Measurements from ENCODE around the gene BTBD9. TPM values are rescaled to one million over a fixed set of nuclear protein-coding genes. Genes with fewer than 3 reads are reported as not detected.

BTBD9 gene
- total and polyA plus RNA-seq, 9 of the 15 experiments (the other 6 are each of a cell fraction or from before 2014, with no cell fraction given), result 0.08 to 1.6 (median 0.58) TPM

- POLR2A ChIA-PET, result no interaction called here
- no TSS peak for BruUV-seq (replicated peaks)
- H3K27me3 ChIP-seq (ENCODE audit: control insufficient read depth in 2 of 2, insufficient read depth in 2 of 2, low read length in 2 of 2), result peaks cover 5 to 11% of the 10 kb centered on the region in 2 experiments; a peak in 3 of 5 replicates
- WGBS (ENCODE audit: insufficient coverage, low coverage, missing lambda C conversion rate), result 0% methylated on average over 1 of the region's 1 CpG
- DNase-seq (ENCODE audit: extremely low read depth in 1 of 4, low spot score in 3 of 4) (no peak), ATAC-seq (no peak), FAIRE-seq (no peak)
- H3K4me3 ChIP-seq, result no peak overlapping the region
- no peaks in the 10 kb centered on the region for H3K9me1 ChIP-seq (ENCODE audit: control insufficient read depth, insufficient read depth, low read length)
- no peak overlapping the region for H3K9ac ChIP-seq (ENCODE audit: insufficient read depth in 1 of 2, low read depth in 2 of 2, low read length in 2 of 2)
- no peak overlapping the region for H3K4me2 ChIP-seq (ENCODE audit: insufficient read depth, low read length)
- H2AFZ ChIP-seq (ENCODE audit: low read depth, low read length), result no peak overlapping the region
- H4K20me1 ChIP-seq (replicated peaks; ENCODE audit: control insufficient read depth, insufficient read depth, low read length), result no peaks in the 10 kb centered on the region
- intact Hi-C loops (cut with micrococcal nuclease), result no loop called here
- no peaks in the 10 kb centered on the region for H3K79me2 ChIP-seq (ENCODE audit: control insufficient read depth, insufficient read depth, low read length)
- CTCF ChIA-PET (ENCODE audit: low intra/inter-chr PET ratio), result no interaction called here
- H3K27ac ChIP-seq (ENCODE audit: extremely low read depth, low read depth, low read length), result no peak overlapping the region
- in situ Hi-C loops (cut with MboI), result no loop called here
- no peaks in the 10 kb centered on the region for H3K4me1 ChIP-seq (replicated peaks in 1 of 2; ENCODE audit: control insufficient read depth in 2 of 2, insufficient read depth in 2 of 2, low read length in 2 of 2)
- H3K36me3 ChIP-seq (ENCODE audit: control insufficient read depth, insufficient read depth, low read length), result no peaks in the 10 kb centered on the region
- H3K9me3 ChIP-seq (replicated peaks; ENCODE audit: control insufficient read depth, insufficient read depth, low read depth, low read length), result no peaks in the 10 kb centered on the region
- TF ChIP-seq CBX5 (IDR thresholded peaks at IDR 0.05; ENCODE audit: borderline replicate concordance, low read depth) (no peak), POLR3G (IDR thresholded peaks at IDR 0.05; ENCODE audit: extremely low read depth, insufficient read length, insufficient replicate concordance) (no peak), MAZ (CRISPR knock-in tag; conservative IDR thresholded peaks at IDR 0.05 in 1 of 2, IDR thresholded peaks at IDR 0.05 in 1 of 2) (no peak), HMG20B (CRISPR knock-in tag; IDR thresholded peaks at IDR 0.05) (no peak), TFAP4 (CRISPR knock-in tag; IDR thresholded peaks at IDR 0.05; ENCODE audit: borderline replicate concordance) (no peak), ZBTB43 (CRISPR knock-in tag; IDR thresholded peaks at IDR 0.05) (no peak), CHD7 (IDR thresholded peaks at IDR 0.05; ENCODE audit: low read depth, low read length) (no peak)
Measured at GRCh38 chr6:38273325-38273724, 366.4 kb downstream of the BTBD9 start.
